Smooth muscle cell (in vitro differentiated cells): Measurements from ENCODE around the gene DIPK1B. TPM values are rescaled to one million over a fixed set of nuclear protein-coding genes. Genes with fewer than 3 reads are reported as not detected.

Experiments
- DNase-seq: peaks from one replicate; lab custom pipeline; 2025; ENCODE audit not compliant: unreplicated experiment; lab: John Stamatoyannopoulos, UW
- H2AFZ ChIP-seq: fragments of 200-600 bp; sonication (generic); 2 replicates; pipeline ENCODE4 v1.6.0; 2016; ENCODE audit warnings: antibody characterized with exemption, low read depth, mild to moderate bottlenecking
- H3F3A ChIP-seq: fragments of 200-600 bp; sonication (generic); 2 replicates; pipeline ENCODE4 v1.6.0; 2017; ENCODE audit warnings: antibody characterized with exemption, low read depth
- H3K27ac ChIP-seq: fragments of 200-600 bp; sonication (generic); 2 replicates; pipeline ENCODE4 v1.5.1; 2016; ENCODE audit warnings: low read depth, mild to moderate bottlenecking
- H3K27me3 ChIP-seq: fragments of 200-600 bp; sonication (generic); 2 replicates; pipeline ENCODE4 v1.6.1; 2016; ENCODE audit warnings: low read depth, mild to moderate bottlenecking
- H3K36me3 ChIP-seq: fragments of 200-600 bp; sonication (generic); 2 replicates; pipeline ENCODE4 v1.5.1; 2016; ENCODE audit warnings: low read depth
- H3K4me1 ChIP-seq: fragments of 200-600 bp; sonication (generic); 2 replicates; pipeline ENCODE4 v1.5.1; 2016; ENCODE audit warnings: low read depth
- H3K4me2 ChIP-seq: fragments of 200-600 bp; sonication (generic); 2 replicates; pipeline ENCODE4 v1.6.0; 2016; ENCODE audit warnings: mild to moderate bottlenecking
- H3K4me3 ChIP-seq: fragments of 200-600 bp; sonication (generic); 2 replicates; pipeline ENCODE4 v1.5.1; 2016; ENCODE audit warnings: mild to moderate bottlenecking
- H3K79me2 ChIP-seq: fragments of 200-600 bp; sonication (generic); 2 replicates; pipeline ENCODE4 v1.6.0; 2016; ENCODE audit warnings: low read depth, mild to moderate bottlenecking
- H3K9ac ChIP-seq: fragments of 200-600 bp; sonication (generic); 2 replicates; pipeline ENCODE4 v1.6.0; 2016; ENCODE audit warnings: low read depth
- H3K9me3 ChIP-seq: fragments of 200-600 bp; sonication (generic); replicated peaks from 2 replicates; pipeline ENCODE4 v1.5.1; 2016; ENCODE audit warnings: low read depth
- H4K20me1 ChIP-seq: fragments of 200-600 bp; sonication (generic); 2 replicates; pipeline ENCODE4 v1.6.0; 2016; ENCODE audit warnings: low read depth
- CTCF ChIP-seq: fragments of 200-600 bp; sonication (generic); IDR thresholded peaks from 2 replicates; pipeline ENCODE4 v1.5.1; 2017; ENCODE audit warnings: borderline replicate concordance, mild to moderate bottlenecking, antibody characterized with exemption; ENCODE audit not compliant: insufficient read depth, poor library complexity, severe bottlenecking
- WGBS: methylation state at CpG from one replicate; pipeline ENCODE4 v1.1.7; 2016; ENCODE audit warnings: low lambda C conversion rate; 5-methylcytosine and 5-hydroxymethylcytosine counted together
- polyA plus RNA-seq: library from polyadenylated mRNA; unstranded; fragments of >200 nt; fragmentation: Nextera tagmentation; extraction: Ambion mirVana; gene quantifications from 2 replicates; pipeline ENCODE4 v1.2.1, GENCODE V29; 2016
- total RNA-seq: library from RNA; depleted of rRNA; stranded (reverse); fragments of >200 nt; gene quantifications from 2 replicates; pipeline ENCODE4 v1.2.3, GENCODE V29; 2014

DIPK1B gene
- total and polyA plus RNA-seq, 2 experiments from 2014 or later = 14.6 to 58.5 TPM

GRCh38 chr9:136745389-136746154 lies 33.2 kb downstream of the DIPK1B start:
- H3K4me1 ChIP-seq = no peaks in the 10 kb centered on the region
- no peak for TF ChIP-seq CTCF
- H3K4me2 ChIP-seq = no peak overlapping the region
- H3K79me2 ChIP-seq = no peaks in the 10 kb centered on the region
- no peak overlapping the region for H2AFZ ChIP-seq
- no peak overlapping the region for H3K27ac ChIP-seq
- no peak for DNase-seq
- no peaks in the 10 kb centered on the region for H3K27me3 ChIP-seq
- no peak overlapping the region for H3K9ac ChIP-seq
- 91% methylated on average over 23 of the region's 23 CpGs for WGBS
- no peak overlapping the region for H3K4me3 ChIP-seq
- H3F3A ChIP-seq = no peaks in the 10 kb centered on the region
- no peaks in the 10 kb centered on the region for H4K20me1 ChIP-seq
- H3K9me3 ChIP-seq = no peaks in the 10 kb centered on the region
- H3K36me3 ChIP-seq = no peaks in the 10 kb centered on the region

- Histone ChIP-seq H3K79me2 (no peaks in the 10 kb centered on the region), H3K4me1 (no peaks in the 10 kb centered on the region), H2AFZ (no peak overlapping the region), H3K4me2 (no peak overlapping the region), H3K4me3 (no peak overlapping the region), H3K36me3 (no peaks in the 10 kb centered on the region), H3K9ac (no peak overlapping the region), H4K20me1 (no peaks in the 10 kb centered on the region), H3F3A (no peaks in the 10 kb centered on the region), H3K27me3 (no peaks in the 10 kb centered on the region), H3K27ac (no peak overlapping the region), H3K9me3 (no peaks in the 10 kb centered on the region)
- no peak for DNase-seq
- TF ChIP-seq CTCF = no peak
- 95% methylated on average over 10 of the region's 22 CpGs for WGBS
Observed at GRCh38 chr9:136746155-136746490, 33.8 kb downstream of the DIPK1B start.

GRCh38 chr9:136746621-136747020 lies 34.2 kb downstream of the DIPK1B start:
- Histone ChIP-seq H4K20me1 (no peaks in the 10 kb centered on the region), H3K36me3 (no peaks in the 10 kb centered on the region), H3K4me3 (no peak overlapping the region), H3K27me3 (no peaks in the 10 kb centered on the region), H3K79me2 (no peaks in the 10 kb centered on the region), H3K4me1 (no peaks in the 10 kb centered on the region), H2AFZ (no peak overlapping the region), H3K9ac (no peak overlapping the region), H3K4me2 (no peak overlapping the region), H3K9me3 (no peaks in the 10 kb centered on the region), H3F3A (no peaks in the 10 kb centered on the region), H3K27ac (no peak overlapping the region)
- no peak for TF ChIP-seq CTCF
- WGBS = 94% methylated on average over 16 of the region's 18 CpGs
- no peak for DNase-seq
